HepG2 (cell line): Measurements from ENCODE around the gene MED23. TPM values are rescaled to one million over a fixed set of nuclear protein-coding genes. Genes with fewer than 3 reads are reported as not detected.
A peak's percentile ranks its signal among the peaks of the same experiment; 100 is the strongest.

Source experiments
- ATAC-seq: fragments of 200-7000 bp; cut with Tn5 transposase; 3 replicates; pipeline ENCODE4 v1.9.1; 2020; ENCODE audit warnings: mild to moderate bottlenecking, moderate library complexity
- BruUV-seq: library from RNA; stranded (reverse); fragments of 400-500 nt; replicated peaks from 2 replicates; lab custom pipeline; 2021; lab: Mats Ljungman, UMichigan
- CTCF ChIA-PET: fragments of 300-600 bp; formaldehyde crosslinking; extraction: SDS; loops from one replicate; lab custom pipeline; 2021; ENCODE audit warnings: low total read pairs, inconsistent platforms, low intra/inter-chr PET ratio; lab: Yijun Ruan, JAX
- POLR2A ChIA-PET: fragments of 350-600 bp; sonication (Branson Sonifier 250); formaldehyde crosslinking; loops from one replicate; lab custom pipeline; 2020; ENCODE audit warnings: antibody characterized with exemption, inconsistent platforms; lab: Yijun Ruan, JAX
- DNase-seq: peaks from one replicate; pipeline ENCODE4 v3.0.0-alpha.2; 2015; ENCODE audit warnings: low spot score
- FAIRE-seq: peaks from 3 replicates; lab custom pipeline; 2011; peaks lifted over from hg19 to GRCh38; lab: Jason Lieb, UNC
- H2AFZ ChIP-seq: one replicate; pipeline ENCODE4 v1.6.1; 2011; ENCODE audit warnings: low read length, inconsistent platforms
- H3K27ac ChIP-seq: fragments of 300-600 bp; 3 replicates; pipeline ENCODE4 v1.8.0; 2011; ENCODE audit warnings: mixed run types, mild to moderate bottlenecking, mixed read lengths, low read length, inconsistent platforms; ENCODE audit not compliant: insufficient read depth; ENCODE audit errors: extremely low read length
- H3K27me3 ChIP-seq, 2 experiments: fragments of 200-600 bp in 1 of 2; 2 replicates in 1 of 2; 3 replicates in 1 of 2; pipeline versions ENCODE4 v1.6.0 to v1.8.0; 2011; ENCODE audit warnings: low read length in 2 of 2, mild to moderate bottlenecking in 2 of 2, moderate library complexity in 2 of 2, inconsistent platforms in 1 of 2; ENCODE audit not compliant: insufficient read depth in 2 of 2, control insufficient read depth in 1 of 2
- H3K36me3 ChIP-seq, 2 experiments: fragments of 200-600 bp in 1 of 2; replicated peaks in 1 of 2; 2 replicates in 1 of 2; 3 replicates in 1 of 2; pipeline versions ENCODE4 v1.5.1 to v1.8.0; 2011; ENCODE audit warnings: low read length in 2 of 2, inconsistent platforms in 1 of 2; ENCODE audit not compliant: insufficient read depth in 2 of 2, control insufficient read depth in 1 of 2
- H3K4me1 ChIP-seq: 2 replicates; pipeline ENCODE4 v1.5.1; 2012; ENCODE audit warnings: low read length, inconsistent platforms; ENCODE audit not compliant: insufficient read depth
- H3K4me2 ChIP-seq: 2 replicates; pipeline ENCODE4 v1.6.0; 2011; ENCODE audit warnings: low read depth, low read length, inconsistent platforms
- H3K4me3 ChIP-seq, 3 experiments: fragments of 200-600 bp in 1 of 3; sonication (generic), shearing (Covaris generic) in 1 of 3; replicated peaks in 1 of 3; 2 replicates each; pipeline ENCODE4 v1.5.1; 2011 to 2016; ENCODE audit warnings: low read length in 3 of 3, inconsistent platforms in 2 of 3, low read depth in 2 of 3, mild to moderate bottlenecking in 2 of 3, control low read depth in 1 of 3, mixed read lengths in 1 of 3; ENCODE audit not compliant: insufficient read depth in 1 of 3
- H3K79me2 ChIP-seq: one replicate; pipeline ENCODE4 v1.6.1; 2011; ENCODE audit warnings: low read length, inconsistent platforms; ENCODE audit not compliant: insufficient read depth
- H3K9ac ChIP-seq: 2 replicates; pipeline ENCODE4 v1.6.0; 2011; ENCODE audit warnings: mild to moderate bottlenecking, low read depth, low read length, inconsistent platforms; ENCODE audit not compliant: insufficient read depth
- H3K9me3 ChIP-seq: 2 replicates; pipeline ENCODE4 v1.5.1; 2012; ENCODE audit warnings: mild to moderate bottlenecking, low read length
- H4K20me1 ChIP-seq: 2 replicates; pipeline ENCODE4 v1.6.0; 2011; ENCODE audit warnings: inconsistent platforms, mild to moderate bottlenecking, low read length, moderate library complexity; ENCODE audit not compliant: insufficient read depth
- CSRNP1 ChIP-seq: sonication (generic); formaldehyde crosslinking; IDR thresholded peaks from 2 replicates; pipeline ENCODE4 v1.8.1; 2023; ENCODE audit warnings: mild to moderate bottlenecking, missing genetic modification reagents
- ETV6 ChIP-seq: sonication (generic); formaldehyde crosslinking; conservative IDR thresholded peaks from 2 replicates; pipeline ENCODE4 v1.4.0; 2020; ENCODE audit warnings: missing genetic modification reagents
- HDAC2 ChIP-seq: sonication (generic); formaldehyde crosslinking; IDR thresholded peaks from 2 replicates; pipeline ENCODE4 v1.4.0; 2020; ENCODE audit warnings: missing genetic modification reagents
- RBFOX2 ChIP-seq: fragments of 200-400 bp; formaldehyde crosslinking; IDR thresholded peaks from 2 replicates; pipeline ENCODE4 v1.6.1; 2017; ENCODE audit warnings: low read depth, mild to moderate bottlenecking, low read length
- ZNF616 ChIP-seq: sonication (generic); formaldehyde crosslinking; IDR thresholded peaks from 2 replicates; pipeline ENCODE4 v1.5.0; 2020; ENCODE audit warnings: low read depth, mild to moderate bottlenecking, missing genetic modification reagents
- WGBS: methylation state at CpG from one replicate; pipeline ENCODE4 v1.1.6; 2017; ENCODE audit warnings: low lambda C conversion rate; 5-methylcytosine and 5-hydroxymethylcytosine counted together
- in situ Hi-C: cut with HindIII; loops from 2 replicates; pipeline ENCODE4 v1.10.0; 2017; ENCODE audit warnings: low pct_unique_long_range_greater_than_20kb; ENCODE audit not compliant: extremely low pct_ligation_motif_present
- intact Hi-C: fragments of 100-400 bp; cut with micrococcal nuclease; formaldehyde crosslinking; loops from one replicate; pipeline ENCODE4 v1.10.0; 2022; ENCODE audit not compliant: unreplicated experiment
- polyA plus RNA-seq, 8 experiments: library from polyadenylated mRNA; depleted of rRNA in 3 of 8; stranded (reverse) in 7 of 8; unstranded in 1 of 8; fragments of >200 nt; fragmentation: Illumina TruSeq in 4 of 8; extraction: Trizol in 4 of 8; gene quantifications; 2 replicates each; pipeline versions ENCODE4 v1.2.1 to v1.2.3, GENCODE V29; 2011 to 2016; ENCODE audit warnings: low read depth in 4 of 8, missing spikeins in 1 of 8, mixed read lengths in 1 of 8; ENCODE audit not compliant: insufficient read depth in 1 of 8
- total RNA-seq, 5 experiments: library from RNA; depleted of rRNA; stranded (reverse); fragments of >200 nt; fragmentation: Illumina TruSeq; extraction: Trizol; gene quantifications; 2 replicates each; pipeline ENCODE4 v1.2.3, GENCODE V29; 2016; ENCODE audit warnings: low read depth in 1 of 5

The MED23 gene
- total and polyA plus RNA-seq, 2 of the 13 experiments (the other 11 are each of a cell fraction or from before 2014, with no cell fraction given) = 34.9 to 50.5 TPM

GRCh38 chr6:131645846-131646245 is 17.8 kb upstream of the MED23 start:
- intact Hi-C loops (no loop called here), in situ Hi-C loops (no loop called here)
- Histone ChIP-seq H3K4me2 (no peak overlapping the region), H3K4me3 (no peak overlapping the region), H3K9ac (no peak overlapping the region), H3K4me1 (peaks cover 19% of the 10 kb centered on the region; the same call in 1 of the 2 replicates), H4K20me1 (no peaks in the 10 kb centered on the region), H3K27me3 (no peaks in the 10 kb centered on the region), H3K27ac (no peak overlapping the region), H3K79me2 (no peaks in the 10 kb centered on the region), H3K36me3 (peaks cover 22 to 76% of the 10 kb centered on the region in 2 experiments), H3K9me3 (no peaks in the 10 kb centered on the region), H2AFZ (no peak overlapping the region)
- TF ChIP-seq CSRNP1 (CRISPR knock-in tag) = no peak
- no peak for TF ChIP-seq HDAC2 (CRISPR knock-in tag)
- no peak for TF ChIP-seq ETV6 (CRISPR knock-in tag)
- WGBS = 99% methylated on average over 2 of the region's 2 CpGs
- ATAC-seq = no peak
- BruUV-seq = no TSS peak
- no peak for FAIRE-seq
- ChIA-PET POLR2A (no interaction called here), CTCF (no interaction called here)
- DNase-seq = no peak

GRCh38 chr6:131644921-131645320 is 16.9 kb upstream of the MED23 start:
- H3K9ac ChIP-seq = no peak overlapping the region
- BruUV-seq = no TSS peak
- TF ChIP-seq RBFOX2 (peak; percentile 58; the same call in 1 of the 2 replicates), ZNF616 (CRISPR knock-in tag) (no peak)
- TF ChIP-seq, all 625 proteins: peak for 1
- H3K4me1 ChIP-seq = peaks cover 23% of the 10 kb centered on the region; the same call in 1 of the 2 replicates
- ATAC-seq (no peak), FAIRE-seq (no peak), DNase-seq (no peak)
- H4K20me1 ChIP-seq = no peaks in the 10 kb centered on the region
- 95% methylated on average over 1 of the region's 1 CpG for WGBS
- H3K79me2 ChIP-seq = peaks cover 7% of the 10 kb centered on the region
- no peaks in the 10 kb centered on the region for H3K9me3 ChIP-seq
- peaks cover 17 to 71% of the 10 kb centered on the region in 2 experiments for H3K36me3 ChIP-seq
- H3K27ac ChIP-seq = no peak overlapping the region
- ChIA-PET POLR2A (no interaction called here), CTCF (no interaction called here)
- H3K27me3 ChIP-seq = no peaks in the 10 kb centered on the region
- no peak overlapping the region for H2AFZ ChIP-seq
- no peak overlapping the region for H3K4me3 ChIP-seq
- intact Hi-C loops = no loop called here
- in situ Hi-C loops = no loop called here
- H3K4me2 ChIP-seq = no peak overlapping the region
